22Rv1 (cell line): Measurements from ENCODE around the gene ITGA8.

Experiments used
- ZFX ChIP-seq: fragments of 450-650 bp; IDR thresholded peaks from 2 replicates; pipeline ENCODE4 v1.6.1; 2017; ENCODE audit warnings: antibody characterized with exemption, borderline replicate concordance
- TF ChIP-seq, protein P1 (sequence below): fragments of 450-650 bp; IDR thresholded peaks from 2 replicates; pipeline ENCODE4 v1.5.1; 2017; ENCODE audit warnings: mild to moderate bottlenecking

- TF ChIP-seq, protein P1, sequence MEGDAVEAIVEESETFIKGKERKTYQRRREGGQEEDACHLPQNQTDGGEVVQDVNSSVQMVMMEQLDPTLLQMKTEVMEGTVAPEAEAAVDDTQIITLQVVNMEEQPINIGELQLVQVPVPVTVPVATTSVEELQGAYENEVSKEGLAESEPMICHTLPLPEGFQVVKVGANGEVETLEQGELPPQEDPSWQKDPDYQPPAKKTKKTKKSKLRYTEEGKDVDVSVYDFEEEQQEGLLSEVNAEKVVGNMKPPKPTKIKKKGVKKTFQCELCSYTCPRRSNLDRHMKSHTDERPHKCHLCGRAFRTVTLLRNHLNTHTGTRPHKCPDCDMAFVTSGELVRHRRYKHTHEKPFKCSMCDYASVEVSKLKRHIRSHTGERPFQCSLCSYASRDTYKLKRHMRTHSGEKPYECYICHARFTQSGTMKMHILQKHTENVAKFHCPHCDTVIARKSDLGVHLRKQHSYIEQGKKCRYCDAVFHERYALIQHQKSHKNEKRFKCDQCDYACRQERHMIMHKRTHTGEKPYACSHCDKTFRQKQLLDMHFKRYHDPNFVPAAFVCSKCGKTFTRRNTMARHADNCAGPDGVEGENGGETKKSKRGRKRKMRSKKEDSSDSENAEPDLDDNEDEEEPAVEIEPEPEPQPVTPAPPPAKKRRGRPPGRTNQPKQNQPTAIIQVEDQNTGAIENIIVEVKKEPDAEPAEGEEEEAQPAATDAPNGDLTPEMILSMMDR: no peak
- no peak for TF ChIP-seq ZFX
These were observed 43.3 kb upstream of the ITGA8 start for GRCh38 chr10:15763006-15763405.
